ENCODE data around the gene SMC4.

DNA sequence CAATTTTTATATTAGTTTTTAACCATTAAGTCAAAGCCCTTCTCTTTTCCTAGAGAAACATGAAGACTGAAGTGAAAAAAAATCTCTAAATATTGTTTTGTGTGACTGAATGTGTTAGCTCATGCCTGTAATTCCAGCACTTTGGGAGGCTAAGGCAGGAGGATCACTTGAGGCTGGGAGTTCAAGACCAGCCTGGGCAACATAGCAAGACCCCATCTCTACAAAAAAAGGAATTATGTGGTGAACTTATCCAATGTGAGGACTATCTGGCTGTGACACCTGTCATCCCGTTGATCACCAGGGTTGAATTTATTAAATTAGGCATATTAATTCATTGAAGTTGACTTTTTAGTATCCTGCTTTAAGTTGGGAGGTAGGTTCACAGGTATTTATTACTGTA, 13.0 kb downstream of the SMC4 start:
- TF ChIP-seq, protein P1, sequence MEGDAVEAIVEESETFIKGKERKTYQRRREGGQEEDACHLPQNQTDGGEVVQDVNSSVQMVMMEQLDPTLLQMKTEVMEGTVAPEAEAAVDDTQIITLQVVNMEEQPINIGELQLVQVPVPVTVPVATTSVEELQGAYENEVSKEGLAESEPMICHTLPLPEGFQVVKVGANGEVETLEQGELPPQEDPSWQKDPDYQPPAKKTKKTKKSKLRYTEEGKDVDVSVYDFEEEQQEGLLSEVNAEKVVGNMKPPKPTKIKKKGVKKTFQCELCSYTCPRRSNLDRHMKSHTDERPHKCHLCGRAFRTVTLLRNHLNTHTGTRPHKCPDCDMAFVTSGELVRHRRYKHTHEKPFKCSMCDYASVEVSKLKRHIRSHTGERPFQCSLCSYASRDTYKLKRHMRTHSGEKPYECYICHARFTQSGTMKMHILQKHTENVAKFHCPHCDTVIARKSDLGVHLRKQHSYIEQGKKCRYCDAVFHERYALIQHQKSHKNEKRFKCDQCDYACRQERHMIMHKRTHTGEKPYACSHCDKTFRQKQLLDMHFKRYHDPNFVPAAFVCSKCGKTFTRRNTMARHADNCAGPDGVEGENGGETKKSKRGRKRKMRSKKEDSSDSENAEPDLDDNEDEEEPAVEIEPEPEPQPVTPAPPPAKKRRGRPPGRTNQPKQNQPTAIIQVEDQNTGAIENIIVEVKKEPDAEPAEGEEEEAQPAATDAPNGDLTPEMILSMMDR (conservative IDR thresholded peaks at IDR 0.05): no peak
- no peak for TF ChIP-seq ZFX (IDR thresholded peaks at IDR 0.05)

Data from C4-2B (cell line).